GM21619 (cell line): ENCODE results near the gene SUGP2.
"Not testable (repeated sequence)": the region's sequence is repeated elsewhere in the genome, so short reads cannot be mapped to it uniquely, and the experiment has no call there.

ENCODE experiments used
- ATAC-seq: cut with Tn5 transposase; IDR thresholded peaks from one replicate; pipeline ENCODE4 v1.9.1; 2021; ENCODE audit not compliant: unreplicated experiment

SUGP2 gene

GRCh38 chr19:18960370-18960769 lies 72.9 kb downstream of the SUGP2 start:
- ATAC-seq: no peak

DNA sequence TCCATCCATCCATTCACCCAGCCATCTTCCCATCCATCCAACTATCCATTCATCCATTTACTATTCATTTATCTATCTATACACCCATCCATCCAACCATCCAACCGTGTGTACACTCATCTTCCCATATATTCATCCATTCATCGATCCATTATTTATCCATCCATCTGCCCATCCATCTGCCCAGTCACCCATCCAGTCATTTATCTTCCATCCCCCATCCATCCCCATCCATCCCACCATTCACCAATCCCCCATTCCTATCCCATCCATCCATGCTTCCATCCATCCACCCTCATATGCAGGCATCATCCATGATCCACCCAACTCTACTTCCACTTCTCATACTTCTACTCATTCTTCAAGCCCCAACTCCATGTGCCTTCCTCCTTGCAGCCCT lies 78.3 kb downstream of the SUGP2 start:
- no peak for ATAC-seq

GRCh38 chr19:18954094-18954493 lies 79.2 kb downstream of the SUGP2 start:
- no peak for ATAC-seq

- ATAC-seq: not testable (repeated sequence)
Observed at GRCh38 chr19:18952364-18953003, 80.8 kb downstream of the SUGP2 start.

GRCh38 chr19:18951721-18952281 lies 81.5 kb downstream of the SUGP2 start:
- no peak for ATAC-seq

GRCh38 chr19:18949858-18950257 lies 83.5 kb downstream of the SUGP2 start:
- ATAC-seq: no peak

GRCh38 chr19:18948976-18949356 lies 84.4 kb downstream of the SUGP2 start:
- ATAC-seq: no peak

DNA sequence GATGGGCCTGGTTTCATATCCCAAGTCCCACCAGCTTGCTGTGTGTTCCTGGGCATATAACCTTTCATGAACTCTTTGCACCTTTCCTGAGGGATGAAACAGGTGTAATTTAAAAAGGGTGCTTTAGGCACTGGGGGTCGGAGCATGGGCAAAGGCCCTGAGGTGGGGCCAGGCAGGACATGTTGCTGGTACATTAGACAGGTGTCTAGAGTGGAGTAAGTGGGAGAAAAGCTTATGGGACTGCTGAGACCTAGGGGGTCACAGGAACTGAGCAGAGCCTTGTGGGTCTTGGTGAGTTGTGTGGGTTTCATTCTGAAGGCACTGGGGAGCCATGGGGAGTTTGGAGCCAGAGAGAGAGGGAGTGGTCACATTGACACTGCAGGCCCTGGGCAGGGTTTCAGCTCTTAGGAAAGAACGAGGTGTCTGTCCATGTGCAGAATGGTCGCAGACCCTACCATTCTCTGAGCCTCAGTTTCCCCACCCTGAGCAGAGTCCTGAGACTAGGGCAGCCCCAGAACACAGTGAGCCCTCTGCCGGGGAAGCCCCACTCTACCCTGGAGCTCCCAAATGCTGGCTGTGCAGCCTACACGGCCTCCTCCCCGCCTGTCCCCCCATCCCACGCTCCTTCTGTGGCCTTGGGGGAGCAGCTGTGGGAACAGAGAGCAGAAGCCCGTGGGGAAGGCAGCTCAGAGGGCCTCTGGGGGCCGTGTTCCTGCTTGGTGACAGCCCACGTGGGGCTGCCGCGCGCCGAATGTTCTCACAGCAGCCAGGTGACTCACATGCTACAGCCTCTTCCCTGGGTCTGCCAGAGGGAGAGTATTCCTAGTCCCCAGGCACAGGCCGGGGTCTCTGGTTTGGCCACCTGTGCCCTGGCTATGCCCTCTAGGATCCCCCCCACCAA lies 85.0 kb downstream of the SUGP2 start:
- no peak for ATAC-seq

DNA sequence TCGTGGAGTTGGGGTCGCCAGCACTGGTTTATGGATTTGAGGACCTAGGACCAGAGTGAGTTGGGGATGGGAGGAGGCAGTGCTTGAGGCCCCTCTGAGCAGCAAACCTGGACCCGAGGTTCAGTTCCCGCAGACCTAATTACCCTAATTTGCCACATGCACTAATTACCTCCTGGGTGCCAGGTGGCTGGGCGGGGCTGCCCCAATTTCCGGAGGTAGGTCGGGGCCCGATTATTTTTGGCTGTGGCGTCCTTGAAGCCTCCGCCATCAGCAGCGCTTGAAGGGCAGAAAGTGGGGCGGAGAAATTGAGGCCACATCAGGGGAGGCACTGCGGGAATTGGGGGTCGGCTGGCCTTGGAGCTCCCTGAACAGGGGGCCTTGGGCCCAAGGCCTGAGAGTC lies 86.4 kb downstream of the SUGP2 start:
- no peak for ATAC-seq

DNA sequence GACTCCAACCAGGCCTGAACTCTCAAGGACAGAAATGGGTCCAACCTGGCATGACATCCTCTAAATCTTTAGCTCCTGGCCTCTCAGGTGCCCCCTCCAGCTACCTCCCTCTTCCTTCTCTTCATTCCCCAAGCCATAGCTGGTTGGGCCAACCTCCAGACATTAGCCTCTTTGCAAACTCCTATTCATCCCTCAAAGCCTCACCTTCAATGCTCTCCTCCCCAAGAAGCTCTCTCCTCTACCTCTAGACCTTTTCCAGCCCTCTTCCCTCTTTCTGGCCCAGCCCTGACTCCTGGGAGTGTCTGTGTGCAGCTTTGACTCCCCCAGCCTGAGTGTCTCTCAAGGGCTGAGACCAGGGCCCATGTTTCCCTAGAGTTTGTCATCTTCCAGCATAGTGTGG lies 87.0 kb downstream of the SUGP2 start:
- no peak for ATAC-seq

DNA sequence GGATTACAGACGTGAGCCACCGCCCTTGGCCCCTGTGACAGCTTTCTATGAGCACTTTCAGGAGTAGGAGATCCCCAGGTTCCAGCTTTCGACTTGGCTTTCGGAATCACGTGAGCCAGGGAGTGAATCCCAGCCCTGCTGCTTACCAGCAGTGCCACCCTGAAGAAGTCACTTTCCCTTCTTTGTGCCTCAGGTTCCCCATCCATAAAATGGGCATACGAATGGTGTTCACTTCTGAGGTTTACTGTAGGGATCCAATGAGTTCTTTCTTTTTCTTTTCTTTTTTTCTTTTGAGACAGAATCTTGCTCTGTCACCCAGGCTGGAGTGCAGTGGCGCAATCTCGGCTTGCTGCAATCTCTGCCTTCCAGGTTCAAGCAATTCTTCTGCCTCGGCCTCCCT lies 88.0 kb downstream of the SUGP2 start:
- no peak for ATAC-seq

- ATAC-seq: no peak
Observed at GRCh38 chr19:18943465-18943864, 89.9 kb downstream of the SUGP2 start.

DNA sequence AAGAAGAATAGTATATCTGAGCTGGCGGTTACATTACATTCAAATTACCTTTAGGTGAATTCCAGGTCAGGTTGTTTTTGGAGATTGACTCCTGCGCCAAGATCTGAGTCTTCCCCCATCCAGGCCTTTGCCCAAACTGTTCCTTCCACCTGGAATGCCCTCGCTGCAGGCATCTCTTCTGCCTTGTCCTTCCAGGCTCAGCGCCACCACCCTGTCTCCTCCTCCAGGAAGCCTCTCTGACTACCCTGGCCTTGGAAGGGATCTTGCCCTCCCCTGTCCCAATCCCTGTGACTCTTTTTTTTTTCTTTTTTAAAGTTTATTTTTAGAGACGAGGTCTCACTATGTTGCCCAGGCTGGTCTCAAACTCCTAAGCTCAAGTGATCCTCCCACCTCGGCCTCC lies 90.6 kb downstream of the SUGP2 start:
- ATAC-seq: no peak

DNA sequence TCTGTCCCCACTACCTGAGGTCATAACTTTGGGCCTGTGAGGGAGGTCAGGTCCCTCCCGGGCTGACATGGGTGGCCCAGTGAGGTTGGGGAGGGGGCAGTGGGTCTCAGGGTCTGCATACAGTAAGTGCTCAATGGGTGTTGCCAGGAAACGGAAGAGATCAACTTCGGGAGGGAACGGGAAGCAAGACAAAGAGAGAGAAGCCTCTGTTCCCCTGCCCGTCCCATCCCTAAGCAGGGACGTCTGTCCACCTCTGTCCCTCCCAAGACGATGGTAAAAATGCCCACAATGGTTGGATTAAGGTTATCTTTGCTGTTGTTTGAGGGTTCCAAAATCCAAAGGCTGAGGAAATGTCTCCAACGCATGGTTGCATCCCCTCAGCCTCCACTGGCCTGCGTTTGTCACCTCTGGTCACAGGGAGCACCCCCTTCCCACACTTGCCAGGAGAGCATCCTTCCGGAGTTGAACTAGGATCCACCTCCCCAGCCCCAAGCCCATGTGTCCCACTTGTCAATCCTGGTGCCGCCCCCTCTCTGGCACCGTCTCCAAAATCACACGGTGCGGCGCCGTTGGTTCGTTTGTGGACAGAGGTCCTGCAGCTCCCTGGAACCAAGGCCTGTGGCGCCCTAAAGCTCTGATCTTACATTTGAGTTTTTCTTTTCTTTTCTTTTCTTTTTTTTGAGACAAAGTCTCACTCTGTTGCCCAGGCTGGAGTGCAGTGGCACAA lies 91.5 kb downstream of the SUGP2 start:
- no peak for ATAC-seq
